Upper lobe of left lung (tissue), 4 donors: ENCODE measurements around the gene KRTAP10-10.

Experiments used
- CTCF ChIP-seq, 6 experiments: fragments of 450-650 bp in 4 of 6; fragments of 200-600 bp in 2 of 6; sonication (generic) in 2 of 6; IDR thresholded peaks; one replicate each; pipeline ENCODE4 v1.5.1; 2016 to 2019; ENCODE audit warnings: antibody characterized with exemption in 6 of 6
- POLR2A ChIP-seq, 4 donors: fragments of 450-650 bp; IDR thresholded peaks; one replicate each; pipeline ENCODE4 v1.5.1; 2016 to 2017; ENCODE audit warnings: antibody characterized with exemption in 4 of 4, mild to moderate bottlenecking in 2 of 4
- POLR2AphosphoS5 ChIP-seq, 2 donors: sonication (generic); formaldehyde crosslinking; IDR thresholded peaks; one replicate each; pipeline ENCODE4 v1.5.1; 2017; ENCODE audit warnings: antibody characterized with exemption in 2 of 2

DNA sequence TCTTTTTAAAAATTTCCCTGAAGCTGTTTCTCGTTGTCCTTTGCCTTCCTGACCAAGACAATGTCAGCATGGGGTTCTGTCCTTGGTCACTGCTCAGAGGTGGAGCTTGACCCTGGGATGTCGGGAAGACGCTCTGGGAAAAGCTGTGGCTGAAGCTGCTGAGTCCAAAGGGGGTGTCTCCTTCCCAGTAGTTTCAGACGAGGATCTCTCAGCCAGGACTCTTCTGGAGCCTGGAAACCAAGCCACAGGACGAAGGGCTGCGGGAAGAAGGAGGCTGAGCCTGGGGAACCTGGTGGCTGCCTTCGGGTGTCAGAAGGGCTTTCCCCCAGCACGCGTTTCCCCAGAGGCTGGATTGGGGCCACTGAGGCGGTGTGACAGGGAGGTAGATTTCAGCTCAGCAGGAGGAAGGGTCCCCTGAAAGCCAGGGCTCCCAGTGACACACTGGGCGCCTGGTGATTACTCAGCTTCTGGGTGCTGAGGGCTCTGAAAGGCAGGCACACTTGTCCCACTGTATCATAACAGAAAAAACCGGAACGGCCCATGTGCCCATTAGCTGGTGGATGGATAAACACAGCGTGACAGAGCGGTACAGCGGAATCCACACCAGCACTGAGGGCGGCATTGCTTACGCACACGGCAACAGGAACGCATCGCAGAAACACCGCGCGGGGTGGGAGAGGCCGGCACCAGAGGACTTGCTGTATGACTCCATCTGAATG is 49.8 kb downstream of the KRTAP10-10 start:
- TF ChIP-seq CTCF (IDR thresholded peaks at IDR 0.05): no peak
- no peak for TF ChIP-seq POLR2A (IDR thresholded peaks at IDR 0.05)
- TF ChIP-seq POLR2AphosphoS5 (IDR thresholded peaks at IDR 0.05): no peak
